HCT116 (cell line): ENCODE results near the gene PCBP3.

Experiments used
- CEBPB ChIP-seq: IDR thresholded peaks from 2 replicates; pipeline ENCODE4 v1.6.1; 2012; ENCODE audit warnings: low read depth
- SIN3A ChIP-seq: IDR thresholded peaks from 2 replicates; pipeline ENCODE4 v1.6.1; 2012; ENCODE audit warnings: low read depth
- SP1 ChIP-seq: IDR thresholded peaks from 2 replicates; pipeline ENCODE4 v1.6.1; 2012; ENCODE audit warnings: low read depth

- TF ChIP-seq SIN3A (no peak), SP1 (no peak), CEBPB (no peak)
These were observed 203.0 kb downstream of the PCBP3 start for GRCh38 chr21:45846373-45847160.
